OCI-LY7 (cell line): ENCODE results near the gene DLGAP1.

Source experiments
- CTCF ChIP-seq: fragments of 200-600 bp; sonication (generic); conservative IDR thresholded peaks from 2 replicates; pipeline ENCODE4 v1.5.1; 2014; ENCODE audit warnings: mild to moderate bottlenecking, antibody characterized with exemption, low read length, moderate library complexity, mixed read lengths
- EZH2phosphoT487 ChIP-seq: fragments of 200-600 bp; sonication (generic); IDR thresholded peaks from 2 replicates; pipeline ENCODE4 v1.6.1; 2018; ENCODE audit warnings: low read depth, borderline replicate concordance, mild to moderate bottlenecking, mixed run types, antibody characterized with exemption, low read length, moderate library complexity, mixed read lengths

GRCh38 chr18:3901042-3901441, 554.1 kb downstream of the DLGAP1 start:
- TF ChIP-seq CTCF: no peak
- no peak for TF ChIP-seq EZH2phosphoT487
